ENCODE results near the gene GPR17.

DNA sequence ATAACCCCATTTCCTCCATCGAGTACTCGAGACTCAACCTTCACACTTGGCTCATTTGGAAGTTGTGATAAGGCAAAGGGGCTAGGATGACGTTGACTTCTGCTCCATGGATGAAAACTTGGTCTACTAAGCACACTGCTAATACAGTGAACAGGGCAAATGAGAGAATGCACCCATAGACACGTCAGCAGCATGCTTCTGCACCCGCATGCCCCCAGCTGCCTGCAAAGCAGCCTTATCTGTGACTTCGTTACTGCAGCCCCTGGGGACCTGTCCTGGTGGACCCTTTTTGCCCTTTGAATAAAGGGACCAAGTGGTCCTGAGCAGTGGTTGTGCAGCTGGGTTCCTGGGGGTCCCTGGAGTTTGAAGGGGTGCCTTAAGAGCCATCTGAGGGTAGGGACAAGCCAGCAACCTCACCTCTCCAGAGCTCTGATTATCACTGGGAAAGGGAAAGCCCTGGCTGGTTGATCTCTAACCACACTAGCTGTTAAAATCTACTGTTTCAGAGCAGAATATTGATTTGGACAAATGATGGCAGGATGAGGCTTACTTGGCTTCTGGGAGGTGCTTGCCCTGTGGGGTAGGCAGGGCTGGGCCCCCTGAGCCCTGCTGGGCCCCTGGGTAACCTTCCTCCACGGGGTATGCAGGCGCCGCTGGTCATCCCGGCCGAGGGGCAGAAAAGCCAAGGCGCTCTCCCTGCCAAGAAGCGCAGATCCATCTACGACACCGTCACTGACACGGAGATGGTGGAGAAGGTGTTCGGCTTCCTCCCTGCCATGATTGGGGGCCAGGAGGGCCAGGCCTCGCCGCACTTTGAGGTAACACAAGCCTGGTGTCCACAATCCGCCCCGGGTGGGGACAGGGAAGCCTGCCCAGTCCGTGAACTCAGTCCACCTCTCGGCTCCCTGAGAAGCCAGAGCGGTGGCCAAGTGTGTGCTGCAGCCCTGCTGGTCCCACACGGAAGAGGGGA is 37.6 kb upstream of the GPR17 start:
- TF ChIP-seq POLR2A (IDR thresholded peaks at IDR 0.05; ENCODE audit: low read length): no peak
- no peak for TF ChIP-seq GATA1 (IDR thresholded peaks at IDR 0.05; ENCODE audit: low read depth, low read length)

Data from erythroblast (primary cell).